Measurements from ENCODE around the gene GNA14.

DNA sequence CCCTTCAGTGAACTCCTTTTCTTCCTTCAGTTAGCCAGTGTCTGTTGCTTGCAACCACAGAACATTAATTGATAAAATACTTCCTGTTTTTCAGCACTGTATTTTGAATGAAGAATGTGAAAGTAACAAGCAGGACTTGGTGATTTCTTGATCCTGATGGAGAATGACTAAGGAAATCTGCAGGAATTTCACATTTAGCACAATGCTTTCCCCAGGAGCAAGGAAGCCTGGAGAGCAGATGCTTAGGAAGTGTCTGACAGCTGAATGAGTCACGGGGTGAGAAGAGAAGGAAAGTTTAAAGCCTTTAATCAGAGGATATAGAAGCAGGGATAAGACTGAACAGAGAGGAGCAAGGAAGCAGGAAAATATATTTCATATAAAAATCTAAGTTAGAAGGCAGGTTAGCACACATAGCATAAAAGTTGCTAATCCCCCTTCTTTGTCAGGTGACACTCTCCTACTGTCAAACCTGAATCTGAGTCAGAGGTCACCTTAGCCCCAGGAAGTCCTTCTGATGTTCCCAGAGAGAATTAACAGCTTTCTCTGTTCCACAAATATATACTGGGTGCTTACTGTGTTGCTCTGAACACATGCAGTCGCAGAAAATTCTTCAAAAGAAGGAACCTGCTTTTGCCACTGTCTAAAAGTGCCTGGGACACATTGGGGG, 59.7 kb downstream of the GNA14 start:
- TF ChIP-seq, protein P1, sequence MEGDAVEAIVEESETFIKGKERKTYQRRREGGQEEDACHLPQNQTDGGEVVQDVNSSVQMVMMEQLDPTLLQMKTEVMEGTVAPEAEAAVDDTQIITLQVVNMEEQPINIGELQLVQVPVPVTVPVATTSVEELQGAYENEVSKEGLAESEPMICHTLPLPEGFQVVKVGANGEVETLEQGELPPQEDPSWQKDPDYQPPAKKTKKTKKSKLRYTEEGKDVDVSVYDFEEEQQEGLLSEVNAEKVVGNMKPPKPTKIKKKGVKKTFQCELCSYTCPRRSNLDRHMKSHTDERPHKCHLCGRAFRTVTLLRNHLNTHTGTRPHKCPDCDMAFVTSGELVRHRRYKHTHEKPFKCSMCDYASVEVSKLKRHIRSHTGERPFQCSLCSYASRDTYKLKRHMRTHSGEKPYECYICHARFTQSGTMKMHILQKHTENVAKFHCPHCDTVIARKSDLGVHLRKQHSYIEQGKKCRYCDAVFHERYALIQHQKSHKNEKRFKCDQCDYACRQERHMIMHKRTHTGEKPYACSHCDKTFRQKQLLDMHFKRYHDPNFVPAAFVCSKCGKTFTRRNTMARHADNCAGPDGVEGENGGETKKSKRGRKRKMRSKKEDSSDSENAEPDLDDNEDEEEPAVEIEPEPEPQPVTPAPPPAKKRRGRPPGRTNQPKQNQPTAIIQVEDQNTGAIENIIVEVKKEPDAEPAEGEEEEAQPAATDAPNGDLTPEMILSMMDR (IDR thresholded peaks at IDR 0.05), result no peak
- no peak for TF ChIP-seq POLR2A (IDR thresholded peaks at IDR 0.05)
- no peak for TF ChIP-seq POLR2AphosphoS5 (IDR thresholded peaks at IDR 0.05; ENCODE audit: insufficient read depth in 1 of 2, low read depth in 1 of 2)
